ENCODE results near the gene CHRND. TPM values are rescaled to one million over a fixed set of nuclear protein-coding genes. Genes with fewer than 3 reads are reported as not detected.
"Not testable (repeated sequence)": the region's sequence is repeated elsewhere in the genome, so short reads cannot be mapped to it uniquely, and the experiment has no call there.

Gene CHRND
- total RNA-seq, 1 donor from 2014 or later = not detected

- intact Hi-C loops (cut with micrococcal nuclease) = not testable (repeated sequence)
These were observed 44.5 kb downstream of the CHRND start for GRCh38 chr2:232570481-232570880.

- intact Hi-C loops (cut with micrococcal nuclease) = no loop called here
These were observed 45.1 kb downstream of the CHRND start for GRCh38 chr2:232571026-232571474.

DNA sequence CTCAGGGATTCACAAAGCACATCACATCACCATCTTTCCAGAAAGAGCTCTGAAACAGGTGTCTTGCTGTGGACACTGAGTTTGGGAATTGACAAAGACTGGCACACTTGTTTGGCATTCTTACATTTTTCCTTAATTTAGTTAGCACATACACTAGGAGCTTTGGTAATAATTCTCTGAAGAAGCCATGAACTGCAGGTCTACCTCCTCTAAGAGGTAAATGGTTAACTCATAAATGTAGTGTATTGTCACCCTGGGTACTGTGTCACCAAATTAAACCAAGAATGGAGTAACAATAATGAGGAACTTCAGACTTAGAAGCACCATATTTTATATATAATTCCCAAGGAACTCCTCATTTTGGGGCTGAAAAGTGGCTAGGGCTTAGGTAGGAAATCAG lies 47.1 kb downstream of the CHRND start:
- intact Hi-C loops (cut with micrococcal nuclease) = no loop called here

DNA sequence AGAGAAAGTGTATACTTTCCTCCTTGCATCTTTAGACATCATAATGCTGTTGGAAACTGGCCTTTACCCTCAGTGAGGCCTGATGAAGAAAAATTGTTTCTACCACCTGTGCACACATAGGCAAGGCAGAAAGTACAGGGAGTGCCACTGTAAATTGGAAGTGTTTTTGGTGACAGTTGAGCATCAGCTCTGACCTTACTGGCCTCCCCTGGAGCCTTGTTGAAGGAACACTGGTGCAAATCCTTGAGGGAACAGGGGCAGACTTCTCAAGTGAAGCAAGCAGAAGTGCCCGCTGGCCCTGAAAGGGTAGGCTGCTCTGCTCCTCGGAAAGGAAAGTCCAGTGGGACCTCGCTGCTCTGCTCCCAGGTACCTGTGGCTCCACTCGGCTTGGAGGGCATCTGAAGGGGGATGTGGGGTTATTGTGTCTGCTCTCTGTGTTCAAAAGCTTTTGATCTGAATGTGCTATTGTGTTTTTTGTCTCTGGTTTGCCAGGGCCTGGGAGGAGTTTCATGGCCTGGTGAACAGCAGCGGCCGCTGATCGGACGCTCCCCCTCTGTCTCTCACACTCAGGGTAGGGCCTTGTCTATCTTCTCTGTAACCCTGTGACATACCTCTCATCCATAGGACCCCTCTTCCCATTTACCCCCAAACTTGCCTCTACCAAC lies 47.9 kb downstream of the CHRND start:
- intact Hi-C loops (cut with micrococcal nuclease) = no loop called here

DNA sequence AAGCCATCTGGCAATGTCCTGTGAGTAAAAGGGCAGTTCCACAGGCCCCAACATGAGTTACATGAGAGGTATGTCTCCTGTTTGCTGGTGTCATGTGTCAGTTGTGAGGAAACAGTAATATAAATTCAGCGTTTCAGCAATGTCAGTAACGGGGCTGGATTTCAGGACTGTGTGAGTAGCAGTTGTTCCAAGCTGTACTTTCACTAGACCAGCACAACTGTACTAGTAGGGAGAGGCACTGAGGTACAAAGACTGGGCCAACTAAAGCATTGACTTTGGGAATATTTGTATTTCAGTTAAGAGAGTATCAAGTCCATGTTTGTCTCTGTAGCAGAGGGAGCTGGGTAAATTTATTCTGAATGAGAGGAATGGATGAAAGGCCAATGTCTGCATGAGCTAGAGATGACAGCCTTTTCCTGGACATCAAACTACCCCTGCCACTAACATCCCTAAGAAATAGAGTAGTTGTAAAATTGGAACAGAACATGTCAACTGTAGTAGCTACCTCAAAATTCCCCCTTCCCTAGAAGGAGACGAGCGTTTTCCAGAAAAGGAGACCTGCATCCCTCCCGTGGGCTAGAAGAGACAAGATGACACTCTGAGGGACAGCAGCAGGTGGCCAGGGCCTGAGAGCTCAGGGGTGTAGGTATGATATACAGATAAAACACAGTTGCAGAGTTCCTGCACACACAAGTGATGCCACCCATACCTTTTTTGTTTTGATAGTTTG lies 48.9 kb downstream of the CHRND start:
- intact Hi-C loops (cut with micrococcal nuclease) = no loop called here

DNA sequence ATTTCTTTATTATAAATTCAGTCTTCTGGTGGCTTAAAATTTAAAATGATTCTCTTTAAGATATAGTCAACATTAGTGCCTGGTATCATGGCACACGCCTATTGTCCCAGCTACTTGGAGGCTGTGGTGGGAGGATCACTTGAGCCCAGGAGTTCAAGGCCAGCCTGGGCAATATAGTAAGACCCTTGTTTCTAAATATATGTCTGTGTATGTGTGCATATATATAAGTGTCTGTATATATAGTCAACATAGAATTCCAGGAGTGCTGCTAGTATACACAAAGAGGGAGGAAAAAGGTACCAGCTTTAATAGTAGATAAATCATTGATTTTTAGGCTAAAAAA lies 49.4 kb downstream of the CHRND start:
- intact Hi-C loops (cut with micrococcal nuclease) = no loop called here

DNA sequence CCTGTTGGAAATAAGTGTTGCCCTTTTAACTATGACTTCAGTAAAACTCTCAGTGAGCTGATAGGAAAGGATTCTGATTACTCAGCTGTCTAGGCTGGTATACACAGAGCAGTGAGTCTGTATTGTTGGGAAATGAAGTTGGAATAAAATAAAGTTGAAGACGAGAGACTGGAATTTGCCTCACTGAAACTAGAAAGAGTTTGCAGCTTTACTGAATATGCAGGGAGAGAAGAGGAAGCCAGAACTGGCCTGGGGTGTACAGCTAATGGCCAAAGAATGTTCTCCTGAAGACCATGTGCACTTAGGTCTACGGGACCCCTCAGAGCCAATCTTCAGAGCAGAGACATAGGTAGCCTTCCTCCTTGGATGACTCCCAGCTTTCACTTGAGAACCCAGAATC lies 51.0 kb downstream of the CHRND start:
- intact Hi-C loops (cut with micrococcal nuclease) = no loop called here

GRCh38 chr2:232577841-232578240 lies 51.9 kb downstream of the CHRND start:
- intact Hi-C loops (cut with micrococcal nuclease) = no loop called here

- intact Hi-C loops (cut with micrococcal nuclease) = no loop called here
These were observed 52.7 kb downstream of the CHRND start for GRCh38 chr2:232578626-232579025.

GRCh38 chr2:232580648-232580981 lies 54.7 kb downstream of the CHRND start:
- intact Hi-C loops (cut with micrococcal nuclease) = no loop called here

DNA sequence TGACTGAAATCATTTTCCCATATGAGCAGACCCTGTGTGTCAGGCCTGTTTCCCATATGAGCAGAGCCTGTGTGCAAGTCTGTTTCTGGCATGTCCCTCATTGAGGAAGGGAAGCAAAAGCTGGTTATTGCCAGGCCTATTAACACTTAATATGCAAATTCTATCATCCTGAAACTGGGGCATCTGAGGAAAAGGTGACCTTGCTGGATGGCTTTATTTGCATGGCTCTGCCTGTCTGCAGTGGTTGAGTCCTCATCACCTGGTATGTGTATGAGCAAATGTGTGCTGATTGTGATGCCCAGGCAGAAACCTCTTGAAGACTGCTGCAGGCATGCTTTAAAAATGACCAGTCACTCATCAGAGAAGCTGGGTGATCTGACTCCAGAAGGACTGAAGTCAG lies 55.8 kb downstream of the CHRND start:
- intact Hi-C loops (cut with micrococcal nuclease) = no loop called here

DNA sequence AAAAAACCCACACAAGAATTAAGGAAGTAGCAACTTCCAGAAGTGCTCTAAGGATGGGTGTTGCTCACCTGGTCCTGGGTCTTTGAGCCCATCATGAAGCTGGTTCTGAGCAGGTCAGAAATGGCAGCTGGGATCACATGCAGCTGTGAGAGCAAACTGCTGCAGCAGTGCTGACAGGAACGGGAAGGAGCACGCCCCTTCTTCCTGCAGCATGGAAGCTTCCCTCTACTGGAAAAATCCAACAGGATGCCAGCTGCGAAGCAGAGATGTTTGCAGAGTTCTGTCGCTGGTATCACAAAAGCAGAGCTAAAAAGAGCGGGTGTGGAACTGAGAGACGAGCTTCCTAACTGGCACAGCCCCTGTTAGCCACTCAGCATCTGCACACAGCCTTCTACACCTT lies 58.3 kb downstream of the CHRND start:
- intact Hi-C loops (cut with micrococcal nuclease) = no loop called here

Other genes starting within 250 kb of the CHRND start
- gene ALPP, start 147.4 kb upstream of the CHRND start, total RNA-seq = not detected in 2 replicates
- gene ALPG, start 119.3 kb upstream of the CHRND start, total RNA-seq = not detected in 2 replicates
- not detected in 2 replicates for gene ALPI, start 70.0 kb upstream of the CHRND start, total RNA-seq
- 0.07 TPM in 1 of 2 replicates, not detected in the other for gene ECEL1, start 38.3 kb upstream of the CHRND start, total RNA-seq
- gene PRSS56, start 5.8 kb upstream of the CHRND start, total RNA-seq = not detected in 2 replicates
- gene CHRNG, start 13.5 kb downstream of the CHRND start, total RNA-seq = not detected in 2 replicates
- 8.3 and 8.8 TPM in 2 replicates for gene TIGD1, start 24.4 kb downstream of the CHRND start, total RNA-seq
- gene EIF4E2, start 24.5 kb downstream of the CHRND start, total RNA-seq = 79.0 and 79.3 TPM in 2 replicates
- gene EFHD1, start 107.4 kb downstream of the CHRND start, total RNA-seq = 1.0 and 1.1 TPM in 2 replicates
- gene GIGYF2, start 171.2 kb downstream of the CHRND start, total RNA-seq = 62.5 and 71.8 TPM in 2 replicates